Activated T-cell treated with anti-CD3 and anti-CD28 coated beads for 4 hours (primary cell): Measurements from ENCODE around the gene TSC22D1.

ENCODE experiments used
- DNase-seq: peaks from one replicate; pipeline ENCODE4 v3.0.0-alpha.2; 2020

The TSC22D1 gene

DNA sequence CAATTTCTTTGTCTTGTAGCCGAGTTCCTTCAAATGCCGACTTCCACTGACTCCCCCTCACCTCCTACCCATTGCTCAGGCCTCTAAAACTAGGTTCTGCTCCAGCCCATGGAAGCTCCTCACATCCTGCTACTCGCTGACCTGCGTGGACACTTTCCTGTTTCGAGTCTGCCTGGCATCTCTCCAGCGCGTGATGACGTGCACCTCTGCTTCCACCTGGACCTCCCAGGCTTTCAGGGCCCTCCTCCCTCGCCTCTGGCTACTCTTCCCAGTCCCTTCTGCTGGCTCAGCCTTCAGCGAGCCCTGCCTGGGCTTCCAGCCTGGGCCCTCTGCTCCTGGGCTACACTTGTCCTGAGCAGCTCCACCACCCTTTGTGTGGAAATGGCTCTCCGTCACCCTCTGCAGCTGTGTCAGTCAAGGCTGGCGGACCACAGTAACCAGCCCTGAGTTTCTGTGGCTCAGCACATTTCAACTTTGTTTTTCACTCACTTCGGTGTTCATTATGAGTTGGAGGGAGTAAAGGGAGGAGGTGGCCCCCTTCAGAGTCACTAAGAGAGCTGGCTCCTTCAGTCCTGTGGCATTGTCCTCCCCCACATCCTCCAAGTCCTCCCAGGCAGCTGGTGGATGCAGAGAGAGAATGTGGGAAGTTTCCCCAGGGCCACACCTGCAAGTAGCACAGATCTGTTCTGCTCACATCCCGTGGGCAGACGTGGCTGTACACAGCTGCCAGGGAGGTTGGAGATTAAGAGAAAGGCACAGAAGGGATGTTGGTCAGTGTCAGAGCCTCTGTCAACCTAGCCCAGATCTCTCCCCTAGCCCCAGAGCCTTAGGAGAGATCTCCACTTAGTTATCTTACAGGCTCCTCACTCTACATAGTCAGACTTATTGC, 153.1 kb downstream of the TSC22D1 start:
- no peak for DNase-seq

DNA sequence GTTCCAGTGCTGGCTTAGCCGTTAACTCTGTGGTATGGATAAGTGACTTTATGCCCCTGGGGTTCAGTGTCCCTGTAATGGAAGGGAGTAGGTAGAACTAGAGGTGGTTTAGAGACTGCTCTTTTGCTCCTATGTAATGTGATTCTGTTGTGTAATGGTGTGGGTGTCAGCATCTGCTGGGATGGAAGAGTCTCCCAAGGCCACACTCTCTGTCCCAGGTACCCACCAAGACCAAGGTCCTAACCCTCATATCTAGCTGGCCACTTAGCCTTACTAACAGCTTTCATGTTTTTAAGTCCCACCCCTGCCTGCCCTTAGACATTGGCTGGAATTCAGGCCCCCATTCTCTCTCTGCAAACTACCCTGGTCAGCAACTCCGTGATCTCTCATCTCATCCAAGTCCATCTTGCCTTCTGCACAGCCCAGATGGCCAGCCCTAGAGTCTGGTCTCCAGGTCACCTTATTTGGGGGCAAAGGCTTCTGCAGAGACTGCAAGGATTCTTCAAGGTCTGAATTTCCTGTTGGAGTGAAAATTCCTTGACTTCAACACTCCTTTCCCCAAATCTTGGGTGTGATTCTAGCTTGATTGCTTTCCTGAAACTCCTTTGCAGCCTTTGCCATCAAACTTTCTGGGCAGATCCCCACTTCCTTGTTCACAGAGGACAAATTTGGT, 154.1 kb downstream of the TSC22D1 start:
- DNase-seq: no peak

DNA sequence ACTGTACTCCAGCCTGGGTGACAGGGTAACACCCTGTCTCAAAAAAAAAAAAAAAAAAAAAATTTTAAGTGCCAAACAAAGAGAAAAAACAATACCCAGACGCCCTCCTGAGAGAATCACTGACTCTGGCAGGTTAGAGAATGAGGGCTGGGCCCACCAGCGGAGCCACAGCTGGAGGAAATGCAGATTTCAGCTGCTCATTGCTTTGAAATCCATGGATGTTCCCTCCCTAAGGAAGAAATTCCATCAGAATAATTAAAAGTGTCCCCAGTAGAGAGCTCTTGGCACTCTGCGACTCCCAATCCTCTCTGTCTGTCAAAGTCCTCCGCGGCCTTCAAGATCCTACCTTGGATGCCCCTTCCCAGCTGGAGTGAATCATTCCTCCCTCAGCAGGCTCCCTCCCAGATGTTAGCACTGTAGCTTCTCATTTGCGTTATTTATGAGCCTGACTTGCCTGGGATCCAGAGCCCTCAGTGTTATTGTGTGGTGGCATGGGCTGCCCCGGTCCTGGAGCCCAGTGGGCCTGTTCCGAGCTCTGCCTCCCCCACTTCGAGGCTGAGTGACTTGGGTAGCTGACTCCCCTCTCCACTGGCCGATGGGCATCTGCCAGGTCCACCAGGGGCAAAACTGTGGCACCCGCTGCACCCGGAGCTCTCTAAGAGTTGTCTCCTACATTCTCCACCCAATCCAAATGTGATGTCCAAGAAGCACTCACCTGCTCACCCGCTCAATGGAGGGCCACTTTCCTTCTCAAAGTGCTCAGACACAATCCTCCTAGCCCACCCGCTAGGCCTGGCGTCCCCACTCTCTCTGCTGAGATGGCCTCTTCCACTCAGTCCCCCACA, 155.5 kb downstream of the TSC22D1 start:
- DNase-seq: no peak

DNA sequence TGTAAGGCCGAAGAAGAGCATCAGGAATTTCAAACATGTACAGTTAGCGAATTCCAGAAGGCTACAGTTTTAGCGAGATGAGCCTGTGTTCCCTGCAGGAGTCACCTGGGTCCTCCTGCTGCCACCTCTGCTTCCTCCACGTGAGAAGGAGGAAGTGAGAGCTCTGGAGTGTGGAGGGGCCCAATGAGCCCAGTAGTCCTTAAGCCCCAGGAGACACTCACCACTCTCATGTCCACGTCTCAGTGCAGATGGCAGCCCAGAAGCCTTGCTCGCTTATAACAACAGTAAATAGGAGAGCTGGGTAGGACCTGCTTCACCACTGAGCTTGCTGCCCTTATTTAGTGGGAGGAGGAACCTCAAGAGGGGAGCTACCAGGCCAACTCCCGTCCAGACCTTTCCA, 158.3 kb downstream of the TSC22D1 start:
- DNase-seq: no peak

DNA sequence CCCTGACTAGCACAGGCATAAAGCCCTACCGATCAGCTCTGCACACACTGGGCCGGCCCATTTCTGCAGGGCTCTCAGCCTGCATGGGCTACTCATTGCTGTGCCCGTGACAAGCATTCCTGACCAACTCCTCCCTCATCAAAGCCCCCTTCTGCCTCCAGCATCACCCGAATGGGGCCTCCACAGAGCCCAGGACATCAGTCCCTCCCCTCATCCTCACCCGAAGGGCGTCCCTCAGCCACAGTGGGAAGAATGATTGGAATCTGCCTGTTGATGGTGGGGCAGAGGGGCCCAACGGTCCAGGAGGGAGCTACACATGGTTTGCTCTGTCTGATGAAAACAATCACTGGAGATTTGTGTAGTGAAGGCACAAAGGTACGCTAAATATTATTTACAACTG, 158.7 kb downstream of the TSC22D1 start:
- DNase-seq: no peak

DNA sequence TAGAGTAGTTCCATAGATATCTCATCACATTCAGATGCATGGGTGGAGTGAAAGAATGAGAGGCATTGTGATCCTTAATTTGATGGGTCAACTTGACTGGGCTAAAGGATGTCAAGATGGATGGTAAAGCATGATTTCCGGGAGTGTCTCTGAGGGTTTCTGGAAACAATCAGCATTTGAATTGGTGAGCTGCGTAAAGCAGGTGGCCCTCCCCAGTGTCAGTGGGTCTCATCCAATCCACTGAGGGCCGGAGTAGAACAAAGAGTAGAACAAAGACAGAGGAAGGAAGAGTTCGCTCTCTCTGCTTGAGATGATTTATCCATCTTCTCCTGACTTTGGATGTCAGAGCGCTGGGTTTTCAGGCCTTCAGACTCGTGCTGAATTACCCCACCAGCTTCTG, 159.4 kb downstream of the TSC22D1 start:
- no peak for DNase-seq

DNA sequence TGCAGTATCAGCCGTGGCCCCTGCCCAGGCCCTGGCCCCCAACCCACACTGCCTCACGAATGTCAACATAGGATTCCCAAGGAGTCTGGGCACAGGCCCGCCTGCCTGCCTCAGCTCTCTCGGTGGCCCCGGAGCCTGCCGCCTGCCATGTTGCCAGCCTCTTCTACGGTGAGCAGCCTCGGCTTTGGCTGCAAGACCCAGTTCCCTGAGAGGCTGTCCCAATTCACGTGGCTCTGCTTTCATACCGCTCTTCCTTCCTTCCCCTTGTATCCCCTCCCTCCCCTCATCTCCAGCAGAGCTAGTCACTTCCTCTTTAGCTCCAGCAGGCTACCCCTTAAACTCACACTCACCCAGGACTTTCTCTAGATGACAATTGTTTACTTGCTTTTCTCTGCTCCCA, 159.8 kb downstream of the TSC22D1 start:
- no peak for DNase-seq

DNA sequence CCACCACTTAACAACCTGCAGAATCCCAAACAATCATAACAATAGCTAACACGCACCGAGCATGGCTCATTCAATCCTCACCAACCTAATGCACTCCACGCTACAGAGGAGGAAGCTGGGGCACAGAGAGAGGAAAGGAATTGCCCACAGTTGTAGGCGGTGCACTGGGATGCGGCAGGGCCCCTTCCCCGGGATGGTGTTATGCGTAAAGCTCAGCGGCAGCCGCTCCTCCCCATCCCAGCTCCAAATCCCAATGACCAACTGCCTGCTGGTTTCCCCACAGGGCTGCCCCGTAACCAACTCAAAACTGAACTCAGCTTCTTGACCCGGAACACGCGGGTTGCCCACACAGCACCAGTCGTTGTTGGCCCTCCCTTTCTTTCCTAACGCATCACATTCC, 160.3 kb downstream of the TSC22D1 start:
- no peak for DNase-seq

DNA sequence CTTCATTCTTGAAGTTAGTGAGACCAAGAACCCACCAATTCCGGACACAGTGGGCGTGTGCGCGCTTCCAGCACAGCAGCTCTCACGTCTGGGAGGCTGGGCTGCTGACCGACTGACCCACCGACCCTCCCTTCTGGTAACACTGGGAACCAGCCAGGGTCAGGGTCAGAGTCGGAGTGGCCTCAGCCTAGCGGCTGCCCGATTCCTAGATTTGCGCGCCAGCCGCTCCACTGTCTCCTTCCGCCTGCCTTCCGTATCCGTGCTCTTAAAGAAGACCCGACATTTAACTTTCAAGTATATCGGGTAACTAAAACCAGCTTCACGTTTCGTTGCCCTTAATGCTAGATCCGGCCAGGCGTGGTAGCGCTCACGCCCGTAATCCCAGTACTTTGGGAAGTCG, 161.4 kb downstream of the TSC22D1 start:
- no peak for DNase-seq

DNA sequence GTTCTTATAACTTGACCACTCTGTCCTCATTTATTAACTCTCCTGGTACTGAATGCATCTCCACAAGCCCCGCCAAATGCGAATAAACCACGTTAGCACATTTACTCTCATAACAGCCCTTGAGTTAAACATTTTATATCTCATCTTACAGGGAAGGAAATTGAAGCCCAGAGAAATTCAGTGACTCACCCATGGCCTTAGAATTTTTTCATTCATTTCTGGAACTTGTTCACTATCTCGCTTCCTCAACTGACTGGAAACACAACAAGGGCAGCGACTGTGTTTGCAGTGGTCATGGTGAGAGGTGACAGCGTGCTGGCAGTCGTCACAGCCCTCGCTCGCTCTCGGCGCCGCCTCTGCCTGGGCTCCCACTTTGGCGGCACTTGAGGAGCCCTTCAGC, 163.0 kb downstream of the TSC22D1 start:
- DNase-seq: no peak

DNA sequence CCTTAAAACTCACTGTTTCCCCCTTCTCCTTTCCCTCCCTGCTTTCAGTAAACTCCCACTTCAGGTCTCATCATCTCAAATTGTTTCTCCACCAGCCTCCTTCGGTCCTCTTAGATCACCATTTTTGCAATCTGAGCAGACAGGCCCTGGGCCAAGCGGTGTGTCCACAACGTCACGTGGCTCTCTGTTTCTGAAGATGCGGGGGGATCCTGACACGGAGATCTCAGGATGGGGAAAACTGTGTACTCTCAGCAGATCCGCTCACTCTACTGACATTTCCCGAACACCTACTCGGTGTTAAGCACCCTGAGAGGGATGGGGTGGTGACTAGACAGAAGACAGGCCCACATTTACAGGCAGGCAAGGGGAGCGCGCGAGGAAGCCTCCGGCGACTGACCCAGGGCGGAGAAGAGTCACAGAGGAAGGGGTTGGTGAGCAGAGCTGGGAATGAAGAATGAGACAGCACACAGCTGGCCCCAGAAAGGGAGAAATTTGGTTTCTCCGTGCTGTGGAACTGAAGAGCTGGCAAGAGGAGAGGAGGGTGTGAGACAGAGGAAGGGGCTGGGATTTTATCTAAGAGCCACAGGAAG, 163.7 kb downstream of the TSC22D1 start:
- DNase-seq: no peak

DNA sequence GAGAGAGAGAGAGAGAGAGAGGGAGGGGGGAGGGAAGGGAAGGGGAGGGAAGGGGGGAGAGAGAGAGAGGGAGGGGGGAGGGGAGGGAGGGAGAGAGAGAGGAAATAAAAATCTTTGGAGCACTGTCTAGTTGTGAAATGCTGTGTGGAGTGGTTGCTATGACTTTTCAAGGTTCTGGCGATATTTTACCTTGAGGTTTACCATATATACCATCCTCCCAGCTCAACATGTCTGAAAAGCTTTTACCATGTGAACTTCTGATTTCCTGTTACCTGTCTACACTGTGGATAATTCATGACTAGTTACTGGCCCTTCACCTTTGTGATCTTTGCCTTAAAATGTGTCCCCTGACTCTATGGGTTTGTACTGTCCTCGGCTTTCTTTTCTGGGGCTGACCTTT, 164.3 kb downstream of the TSC22D1 start:
- DNase-seq: no peak

DNA sequence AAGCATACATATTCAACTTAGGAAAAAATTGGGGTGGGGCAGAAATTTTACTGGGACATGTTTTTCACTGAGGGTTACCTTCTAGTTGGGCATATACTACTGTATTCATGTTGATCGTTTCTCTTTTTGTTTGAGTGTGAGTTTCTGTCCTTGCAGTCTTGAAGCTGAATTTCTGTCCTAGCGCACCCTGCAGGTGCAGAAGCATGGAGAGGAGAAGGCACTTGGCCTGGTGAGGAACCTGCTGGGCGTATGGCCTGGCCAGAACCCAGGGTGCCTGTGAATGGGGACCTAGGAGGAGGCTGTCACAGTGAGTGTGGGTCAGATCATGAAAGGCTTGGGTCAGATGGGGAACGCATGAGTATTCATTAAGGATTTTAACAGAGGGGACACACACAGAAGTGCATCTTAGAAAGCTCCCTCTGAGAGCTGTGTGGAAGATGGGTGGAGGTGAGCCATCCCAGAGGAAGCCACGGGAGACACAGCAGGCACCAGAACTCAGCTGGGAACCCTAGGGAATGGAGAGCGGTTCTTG, 165.7 kb downstream of the TSC22D1 start:
- DNase-seq: no peak

DNA sequence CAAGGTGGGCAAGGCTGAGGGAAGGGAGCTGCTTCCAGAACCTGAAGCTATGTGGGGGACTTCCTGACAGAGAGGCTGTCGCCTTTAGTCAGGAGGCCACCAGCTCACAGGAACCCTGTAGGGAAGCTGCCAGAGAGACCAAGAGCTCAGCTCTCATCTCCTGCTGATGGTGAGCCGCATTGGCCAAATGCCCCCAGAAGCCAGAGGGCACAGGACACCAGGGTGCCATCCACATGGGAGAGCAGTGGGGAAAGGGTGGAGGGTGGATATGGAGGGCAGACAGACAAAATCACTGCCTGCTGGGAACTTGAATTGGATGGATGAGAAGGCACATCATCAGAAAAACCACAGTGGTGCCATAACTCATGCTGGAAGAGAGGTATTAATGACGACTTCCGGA, 166.5 kb downstream of the TSC22D1 start:
- no peak for DNase-seq

DNA sequence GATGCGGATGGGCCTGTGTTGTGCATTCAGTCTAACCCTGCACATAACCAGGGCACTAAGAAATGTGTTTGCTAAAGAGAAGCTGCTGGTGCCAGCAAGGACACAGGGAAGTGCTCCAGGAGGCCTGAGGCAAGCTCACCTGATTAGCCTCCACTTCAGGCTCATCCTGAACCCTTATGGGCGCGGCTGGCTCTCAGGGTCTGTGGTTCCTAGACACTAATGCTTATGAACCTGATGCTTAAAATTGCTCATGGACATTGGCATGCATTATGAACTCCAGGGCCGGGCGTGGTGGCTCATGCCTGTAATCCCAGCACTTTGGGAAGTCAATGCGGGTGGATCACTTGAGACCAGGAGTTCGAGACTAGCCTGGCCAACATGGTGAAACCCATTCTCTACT, 168.2 kb downstream of the TSC22D1 start:
- DNase-seq: no peak

DNA sequence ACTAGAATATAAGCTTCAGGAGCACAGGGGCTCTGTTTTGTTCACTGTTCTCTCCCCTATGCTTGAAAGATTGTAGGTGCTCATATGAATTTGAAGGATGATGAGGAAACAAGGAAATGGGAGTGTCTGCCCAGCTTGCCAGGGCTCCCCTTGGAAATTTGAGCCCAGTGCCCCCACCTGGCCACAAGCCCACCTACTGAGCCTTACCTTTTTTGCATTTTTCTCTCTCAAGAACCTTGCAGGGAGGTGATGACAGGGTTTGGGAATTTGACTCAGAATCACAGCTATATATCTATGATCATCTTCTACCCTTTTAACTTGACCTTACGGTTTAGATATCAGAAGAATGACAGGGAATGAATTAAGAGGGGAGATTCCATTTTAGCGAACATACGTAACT, 168.8 kb downstream of the TSC22D1 start:
- DNase-seq: no peak

DNA sequence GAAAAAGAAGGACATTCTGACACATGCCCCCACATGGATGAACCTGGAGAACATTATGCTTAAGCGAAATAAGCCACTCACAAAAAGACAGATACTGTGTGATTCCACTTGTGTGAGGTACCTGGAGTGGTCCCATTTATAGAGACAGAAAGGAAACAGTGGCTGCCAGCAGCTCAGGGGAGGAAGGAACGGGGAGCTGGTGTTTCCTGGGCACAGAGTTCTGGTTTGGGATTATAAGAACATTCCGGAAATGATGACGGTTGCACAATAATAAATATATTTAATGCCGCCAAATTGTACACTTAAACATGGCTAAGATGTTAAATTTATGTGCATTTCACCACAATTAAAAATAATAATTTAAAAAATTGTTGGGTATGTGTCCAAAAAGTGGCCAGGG, 169.5 kb downstream of the TSC22D1 start:
- no peak for DNase-seq

DNA sequence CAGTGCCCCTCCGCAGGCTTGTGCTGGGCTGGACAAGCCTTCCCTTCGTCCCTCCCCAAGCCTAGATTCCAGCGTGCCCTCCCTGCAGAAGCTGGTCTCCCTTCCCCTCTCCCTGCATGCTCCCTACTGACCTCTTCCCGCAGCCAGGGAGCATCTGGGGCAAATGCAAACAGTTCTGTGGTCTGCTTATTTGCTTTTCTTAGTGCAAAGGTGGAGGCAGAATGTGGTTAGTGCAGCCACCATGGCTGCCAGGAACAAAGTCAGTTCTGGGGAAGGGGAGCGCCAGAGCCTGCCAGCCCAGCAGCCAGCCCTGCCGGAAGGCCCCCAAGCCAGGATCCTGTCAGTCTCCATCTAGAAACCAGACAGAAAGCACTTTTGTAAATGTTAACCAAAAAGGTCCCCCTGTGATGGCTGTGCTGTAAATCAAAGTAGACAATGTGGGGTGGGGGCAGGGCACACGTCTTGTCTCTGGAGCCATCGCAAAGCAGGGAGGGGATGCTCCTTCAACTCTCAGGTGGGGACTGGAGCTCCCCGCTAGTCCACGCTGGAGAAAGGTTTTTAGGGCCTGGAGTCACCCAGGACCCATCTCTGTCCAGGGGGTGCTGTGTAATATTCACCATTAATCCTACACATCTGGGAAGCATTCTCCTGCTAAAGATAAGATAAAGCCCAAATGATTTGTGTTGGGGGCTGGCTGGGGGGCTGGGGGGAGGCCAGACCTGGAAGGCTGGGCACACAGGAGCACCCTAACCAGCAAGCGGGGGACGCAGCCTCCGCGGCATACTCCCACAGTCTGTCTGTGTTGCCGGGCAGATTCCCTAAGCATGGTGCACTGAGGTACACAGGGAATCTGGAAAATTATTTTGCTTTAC, 171.6 kb downstream of the TSC22D1 start:
- DNase-seq: no peak

DNA sequence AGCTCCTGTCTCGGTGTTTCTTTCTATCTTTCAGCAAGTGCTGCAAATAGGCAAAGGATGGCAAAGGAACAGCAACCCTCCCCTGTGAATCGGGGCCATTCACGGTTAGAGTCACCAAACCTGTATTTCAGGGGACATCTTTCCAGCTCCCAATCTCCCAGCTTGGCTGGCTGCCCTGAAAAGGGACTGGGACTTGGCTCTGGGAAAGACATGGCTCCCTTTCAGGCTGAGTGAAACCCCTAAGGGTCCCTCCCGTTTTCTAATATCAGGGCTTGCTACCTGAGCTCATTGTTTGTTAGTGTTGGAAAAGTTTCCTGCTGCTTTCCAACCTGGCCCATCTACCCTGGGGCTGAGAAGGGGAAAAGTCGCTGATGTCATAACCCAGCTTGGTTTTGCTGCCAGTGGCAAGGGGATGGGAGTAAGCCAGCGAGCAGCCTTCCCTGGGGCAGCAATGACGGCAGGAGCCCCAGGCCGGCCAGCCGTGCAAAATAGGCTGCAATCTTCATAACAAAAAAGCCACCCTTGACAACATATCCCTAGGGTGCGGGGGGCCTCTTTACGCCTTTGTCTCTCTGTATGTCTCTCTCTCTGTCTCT, 172.6 kb downstream of the TSC22D1 start:
- no peak for DNase-seq

DNA sequence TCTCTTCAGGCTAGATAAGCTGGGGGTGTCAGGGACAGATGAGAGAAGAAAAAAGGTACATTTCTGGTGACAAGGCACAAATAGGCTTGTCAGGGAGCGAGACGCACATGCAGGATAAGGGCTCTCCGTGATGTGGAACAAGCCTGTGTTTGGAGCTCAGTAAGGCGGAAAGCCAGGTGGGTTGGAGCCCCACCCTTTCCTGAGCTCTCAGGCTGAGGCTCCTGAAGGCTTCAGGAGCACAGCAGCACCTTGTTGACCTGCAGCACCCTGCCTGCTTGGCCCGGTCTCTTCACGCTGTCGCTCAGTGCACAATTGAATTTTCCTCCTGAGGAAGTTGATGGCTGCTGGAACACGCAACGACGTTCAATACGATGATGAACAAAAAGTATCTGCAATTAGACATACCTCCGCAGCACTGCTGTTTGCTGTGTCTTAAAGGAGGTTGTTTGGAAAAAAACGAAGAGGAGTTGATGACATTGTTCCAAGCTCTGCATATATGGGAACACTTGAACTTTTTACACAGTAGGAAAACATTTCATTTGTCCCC, 173.2 kb downstream of the TSC22D1 start:
- DNase-seq: no peak

DNA sequence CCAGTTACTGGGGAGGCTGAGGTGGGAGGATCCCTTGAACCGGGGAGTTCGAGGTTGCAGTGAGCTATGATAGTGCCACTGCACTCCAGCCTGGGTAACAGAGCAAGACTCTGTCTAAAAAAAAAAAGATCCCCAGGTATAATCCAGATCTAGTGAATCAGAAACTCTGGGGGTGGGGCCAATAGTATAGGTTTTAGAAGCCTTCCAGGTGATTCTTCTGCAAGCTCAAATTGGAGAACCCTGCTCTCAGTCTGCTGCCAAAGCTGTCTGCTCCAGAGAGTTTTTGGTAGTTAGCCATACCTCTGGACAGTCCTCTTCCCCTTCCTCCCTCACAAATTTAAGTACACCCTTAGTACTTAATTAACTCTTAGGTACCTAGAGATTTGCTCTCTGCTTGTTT, 174.6 kb downstream of the TSC22D1 start:
- no peak for DNase-seq
